HEK293 (cell line): ENCODE data around the gene CACNG7.

Experiments used
- CTCF ChIA-PET: fragments of 350-600 bp; formaldehyde crosslinking; extraction: SDS; loops from one replicate; lab custom pipeline; 2021; ENCODE audit warnings: antibody characterized with exemption; lab: Yijun Ruan, JAX
- POLR2A ChIA-PET: fragments of 300-600 bp; formaldehyde crosslinking; extraction: SDS; loops from one replicate; lab custom pipeline; 2020; ENCODE audit warnings: antibody characterized with exemption, inconsistent platforms; lab: Yijun Ruan, JAX
- H3K27ac ChIP-seq: fragments of 200-500 bp; sonication (Bioruptor generic); 2 replicates; pipeline ENCODE4 v1.5.1; 2014; ENCODE audit warnings: low read depth, low read length, control low read depth, inconsistent platforms; ENCODE audit errors: extremely low read depth
- H3K36me3 ChIP-seq, 2 experiments: fragments of 200-500 bp in 1 of 2; sonication (Bioruptor generic) in 1 of 2; 1 replicate in 1 of 2; 2 replicates in 1 of 2; pipeline ENCODE4 v1.5.1; 2014 to 2017; ENCODE audit warnings: inconsistent platforms in 2 of 2, low read length in 2 of 2; ENCODE audit not compliant: control insufficient read depth in 2 of 2, insufficient read depth in 1 of 2
- H3K4me1 ChIP-seq: fragments of 200-500 bp; sonication (Bioruptor generic); 2 replicates; pipeline ENCODE4 v1.5.1; 2014; ENCODE audit warnings: mild to moderate bottlenecking, low read length, inconsistent platforms; ENCODE audit not compliant: control insufficient read depth, insufficient read depth
- H3K4me3 ChIP-seq: 2 replicates; pipeline ENCODE4 v1.5.1; 2011; ENCODE audit warnings: low read depth, mild to moderate bottlenecking, control low read depth, low read length, moderate library complexity
- H3K9me3 ChIP-seq: fragments of 200-500 bp; sonication (Bioruptor generic); 2 replicates; pipeline ENCODE4 v1.5.1; 2014; ENCODE audit warnings: low read depth, low read length, inconsistent platforms; ENCODE audit not compliant: control insufficient read depth, insufficient read depth
- GFI1B ChIP-seq: fragments of 450-650 bp; formaldehyde crosslinking; IDR thresholded peaks from 2 replicates; pipeline ENCODE4 v1.5.1; 2016; ENCODE audit warnings: missing biosample characterization, missing genetic modification characterization
- GLIS1 ChIP-seq: fragments of 450-650 bp; formaldehyde crosslinking; IDR thresholded peaks from 2 replicates; pipeline ENCODE4 v1.5.1; 2016; ENCODE audit warnings: missing biosample characterization, missing genetic modification characterization
- KLF9 ChIP-seq: fragments of 450-650 bp; formaldehyde crosslinking; IDR thresholded peaks from 2 replicates; pipeline ENCODE4 v1.5.1; 2016; ENCODE audit warnings: missing biosample characterization, missing genetic modification characterization, low read depth
- MEIS1 ChIP-seq: sonication (generic); formaldehyde crosslinking; IDR thresholded peaks from 2 replicates; pipeline ENCODE4 v1.8.1; 2022; ENCODE audit warnings: missing genetic modification reagents, mild to moderate bottlenecking, borderline replicate concordance
- MYNN ChIP-seq: fragments of 450-650 bp; formaldehyde crosslinking; IDR thresholded peaks from 2 replicates; pipeline ENCODE4 v1.5.1; 2016; ENCODE audit warnings: missing biosample characterization, missing genetic modification characterization, borderline replicate concordance
- PBX3 ChIP-seq: sonication (generic); formaldehyde crosslinking; IDR thresholded peaks from 2 replicates; pipeline ENCODE4 v1.8.1; 2022; ENCODE audit warnings: mild to moderate bottlenecking, moderate library complexity, missing genetic modification reagents
- SCRT2 ChIP-seq: fragments of 450-650 bp; formaldehyde crosslinking; IDR thresholded peaks from 2 replicates; pipeline ENCODE4 v1.5.1; 2016; ENCODE audit warnings: missing biosample characterization, missing genetic modification characterization
- SP2 ChIP-seq: fragments of 450-650 bp; formaldehyde crosslinking; IDR thresholded peaks from 2 replicates; pipeline ENCODE4 v1.5.1; 2016; ENCODE audit warnings: missing biosample characterization, missing genetic modification characterization
- SP7 ChIP-seq: fragments of 450-650 bp; formaldehyde crosslinking; IDR thresholded peaks from 2 replicates; pipeline ENCODE4 v1.5.1; 2016; ENCODE audit warnings: missing biosample characterization, missing genetic modification characterization
- TCF7L2 ChIP-seq: IDR thresholded peaks from 2 replicates; pipeline ENCODE4 v1.6.1; 2011; ENCODE audit warnings: low read depth, mild to moderate bottlenecking, inconsistent platforms, low read length, moderate library complexity, borderline replicate concordance
- ZBTB20 ChIP-seq: fragments of 450-650 bp; formaldehyde crosslinking; IDR thresholded peaks from 2 replicates; pipeline ENCODE4 v1.5.1; 2016; ENCODE audit warnings: missing biosample characterization, missing genetic modification characterization
- ZBTB44 ChIP-seq: fragments of 450-650 bp; IDR thresholded peaks from 2 replicates; pipeline ENCODE4 v1.5.1; 2018; ENCODE audit warnings: missing biosample characterization, mild to moderate bottlenecking, missing genetic modification characterization
- ZEB2 ChIP-seq: fragments of 450-650 bp; formaldehyde crosslinking; IDR thresholded peaks from 2 replicates; pipeline ENCODE4 v1.5.1; 2016; ENCODE audit warnings: missing biosample characterization, missing genetic modification characterization
- ZNF138 ChIP-seq: fragments of 450-650 bp; formaldehyde crosslinking; IDR thresholded peaks from 2 replicates; pipeline ENCODE4 v1.5.1; 2016; ENCODE audit warnings: missing biosample characterization, missing genetic modification characterization, borderline replicate concordance
- ZNF223 ChIP-seq: fragments of 450-650 bp; formaldehyde crosslinking; IDR thresholded peaks from 2 replicates; pipeline ENCODE4 v1.5.1; 2016; ENCODE audit warnings: missing biosample characterization, missing genetic modification characterization
- ZNF248 ChIP-seq: fragments of 450-650 bp; formaldehyde crosslinking; IDR thresholded peaks from 2 replicates; pipeline ENCODE4 v1.5.1; 2017; ENCODE audit warnings: missing biosample characterization, missing genetic modification characterization
- ZNF335 ChIP-seq: fragments of 450-650 bp; formaldehyde crosslinking; conservative IDR thresholded peaks from 2 replicates; pipeline ENCODE4 v1.5.1; 2016; ENCODE audit warnings: missing biosample characterization, missing genetic modification characterization
- ZNF416 ChIP-seq: fragments of 450-650 bp; formaldehyde crosslinking; IDR thresholded peaks from 2 replicates; pipeline ENCODE4 v1.5.1; 2016; ENCODE audit warnings: missing biosample characterization, missing genetic modification characterization
- ZNF510 ChIP-seq: fragments of 450-650 bp; formaldehyde crosslinking; IDR thresholded peaks from 2 replicates; pipeline ENCODE4 v1.5.1; 2018; ENCODE audit warnings: mild to moderate bottlenecking, missing genetic modification characterization, missing biosample characterization; ENCODE audit not compliant: insufficient replicate concordance
- ZNF544 ChIP-seq: fragments of 450-650 bp; formaldehyde crosslinking; IDR thresholded peaks from 2 replicates; pipeline ENCODE4 v1.5.0; 2017; ENCODE audit warnings: missing biosample characterization, missing genetic modification characterization
- ZNF555 ChIP-seq: fragments of 450-650 bp; formaldehyde crosslinking; conservative IDR thresholded peaks from 2 replicates; pipeline ENCODE4 v1.5.1; 2017; ENCODE audit warnings: missing biosample characterization, mild to moderate bottlenecking, missing genetic modification characterization, inconsistent platforms
- ZNF596 ChIP-seq: fragments of 450-650 bp; IDR thresholded peaks from 2 replicates; pipeline ENCODE4 v1.5.0; 2018; ENCODE audit warnings: missing biosample characterization, mild to moderate bottlenecking, missing genetic modification characterization, moderate library complexity
- ZNF654 ChIP-seq: fragments of 450-650 bp; formaldehyde crosslinking; IDR thresholded peaks from 2 replicates; pipeline ENCODE4 v1.5.1; 2016; ENCODE audit warnings: low read depth, missing biosample characterization, missing genetic modification characterization
- ZNF670 ChIP-seq: fragments of 450-650 bp; formaldehyde crosslinking; IDR thresholded peaks from 2 replicates; pipeline ENCODE4 v1.5.1; 2016; ENCODE audit warnings: missing biosample characterization, missing genetic modification characterization, low read depth
- ZNF785 ChIP-seq: fragments of 450-650 bp; formaldehyde crosslinking; IDR thresholded peaks from 2 replicates; pipeline ENCODE4 v1.5.1; 2016; ENCODE audit warnings: missing biosample characterization, missing genetic modification characterization
- ZSCAN16 ChIP-seq: fragments of 450-650 bp; formaldehyde crosslinking; IDR thresholded peaks from 2 replicates; pipeline ENCODE4 v1.5.1; 2016; ENCODE audit warnings: missing biosample characterization, missing genetic modification characterization
- ZSCAN30 ChIP-seq: fragments of 450-650 bp; IDR thresholded peaks from 2 replicates; pipeline ENCODE4 v1.5.1; 2018; ENCODE audit warnings: missing biosample characterization, mild to moderate bottlenecking, missing genetic modification characterization, moderate library complexity
- TF ChIP-seq, protein P1 (sequence below): fragments of 450-650 bp; formaldehyde crosslinking; IDR thresholded peaks from 2 replicates; pipeline ENCODE4 v1.5.1; 2017; ENCODE audit warnings: missing biosample characterization, missing genetic modification characterization
- TF ChIP-seq, protein P2 (sequence below): fragments of 450-650 bp; formaldehyde crosslinking; IDR thresholded peaks from 2 replicates; pipeline ENCODE4 v1.5.1; 2017; ENCODE audit warnings: missing biosample characterization, missing genetic modification characterization
- TF ChIP-seq, protein P3 (sequence below): fragments of 450-650 bp; formaldehyde crosslinking; IDR thresholded peaks from 2 replicates; pipeline ENCODE4 v1.5.1; 2016; ENCODE audit warnings: missing biosample characterization, missing genetic modification characterization

Gene CACNG7

DNA sequence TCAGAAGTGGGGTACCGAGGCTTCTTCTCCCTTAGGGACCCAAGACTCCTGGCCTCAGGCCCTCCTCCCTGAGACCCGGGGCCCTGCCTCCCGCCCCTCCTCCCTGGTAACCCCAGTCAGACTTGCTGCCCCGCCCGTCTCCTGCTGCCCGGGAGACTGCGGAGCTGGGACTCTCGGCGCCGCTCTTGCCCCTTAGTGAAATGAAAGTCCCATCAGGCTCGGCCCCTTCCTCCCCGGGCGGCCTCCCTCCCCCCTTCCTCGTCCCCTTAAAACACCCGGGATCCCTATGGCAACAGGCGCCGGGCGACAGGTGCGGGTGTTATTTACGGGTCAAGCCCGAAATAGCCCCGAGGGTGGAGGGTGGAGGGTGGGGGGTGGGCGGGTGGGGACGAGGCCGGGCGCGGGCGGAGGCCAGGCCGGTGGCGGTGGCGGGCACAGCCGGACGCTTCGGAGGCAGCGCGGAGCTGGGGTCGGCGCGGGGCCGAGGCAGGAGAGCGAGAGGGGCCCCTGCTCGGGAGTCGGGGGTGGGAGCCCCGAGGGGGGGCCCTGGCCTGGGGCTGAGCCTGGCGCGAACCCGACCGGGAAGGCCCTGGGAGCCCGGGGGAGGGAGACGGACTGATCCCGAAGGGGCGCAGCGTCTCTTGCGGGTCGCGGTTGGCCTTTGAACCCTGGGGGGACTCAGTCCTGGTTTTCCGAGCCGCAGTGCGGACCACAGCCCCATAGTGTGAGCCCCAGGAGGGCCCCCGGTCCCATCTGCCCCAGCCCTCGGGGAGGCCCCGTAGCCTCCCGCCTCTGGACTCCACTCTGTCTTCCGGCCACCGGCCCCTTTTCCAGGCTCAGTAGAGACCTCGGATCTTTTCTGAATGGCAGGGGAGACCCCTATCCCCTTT lies 82.4 kb downstream of the CACNG7 start, which contains the start of gene CACNG6:
Gene CACNG6 (plus strand): TSS at position 414 of the 890 bp plus-strand sequence. CDS start 1,241 bp downstream, outside the sequence.
- CTCF ChIA-PET = no interaction called here
- no peaks in the 10 kb centered on the region for H3K9me3 ChIP-seq
- POLR2A ChIA-PET = interaction anchor here (1.3 kb wide), 2 partner anchors 10 to 11 kb away, joined by 3 to 7 read pairs; no protein-coding TSS in a partner anchor
- no peaks in the 10 kb centered on the region for H3K36me3 ChIP-seq
- H3K4me3 ChIP-seq = peak within 1 kb of the TSS; percentile 42
- H3K4me1 ChIP-seq = no peaks in the 10 kb centered on the region
- no peak within 1 kb of the TSS for H3K27ac ChIP-seq
- no peak for TF ChIP-seq ZNF670 (tag by site-specific recombination)
- no peak for TF ChIP-seq ZNF785 (tag by site-specific recombination)
- TF ChIP-seq TCF7L2 = no peak
- peak; percentile 46 for TF ChIP-seq GLIS1
- no peak for TF ChIP-seq ZNF544
- TF ChIP-seq SCRT2 (tag by site-specific recombination) = peak; percentile 52; the same call in 1 of the 2 replicates
- no peak for TF ChIP-seq ZNF510
- TF ChIP-seq, protein P1, sequence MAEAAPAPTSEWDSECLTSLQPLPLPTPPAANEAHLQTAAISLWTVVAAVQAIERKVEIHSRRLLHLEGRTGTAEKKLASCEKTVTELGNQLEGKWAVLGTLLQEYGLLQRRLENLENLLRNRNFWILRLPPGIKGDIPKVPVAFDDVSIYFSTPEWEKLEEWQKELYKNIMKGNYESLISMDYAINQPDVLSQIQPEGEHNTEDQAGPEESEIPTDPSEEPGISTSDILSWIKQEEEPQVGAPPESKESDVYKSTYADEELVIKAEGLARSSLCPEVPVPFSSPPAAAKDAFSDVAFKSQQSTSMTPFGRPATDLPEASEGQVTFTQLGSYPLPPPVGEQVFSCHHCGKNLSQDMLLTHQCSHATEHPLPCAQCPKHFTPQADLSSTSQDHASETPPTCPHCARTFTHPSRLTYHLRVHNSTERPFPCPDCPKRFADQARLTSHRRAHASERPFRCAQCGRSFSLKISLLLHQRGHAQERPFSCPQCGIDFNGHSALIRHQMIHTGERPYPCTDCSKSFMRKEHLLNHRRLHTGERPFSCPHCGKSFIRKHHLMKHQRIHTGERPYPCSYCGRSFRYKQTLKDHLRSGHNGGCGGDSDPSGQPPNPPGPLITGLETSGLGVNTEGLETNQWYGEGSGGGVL = peak; percentile 26
- TF ChIP-seq ZSCAN30 (tag by site-specific recombination) = no peak
- TF ChIP-seq ZNF654 (tag by site-specific recombination) = no peak
- TF ChIP-seq SP2 (tag by site-specific recombination) = peak; percentile 61
- TF ChIP-seq ZNF555 = no peak
- no peak for TF ChIP-seq ZNF596
- TF ChIP-seq MEIS1 (CRISPR knock-in tag) = no peak
- TF ChIP-seq ZNF138 (tag by site-specific recombination) = no peak
- TF ChIP-seq ZNF223 (tag by site-specific recombination) = no peak
- no peak for TF ChIP-seq PBX3 (CRISPR knock-in tag)
- TF ChIP-seq SP7 = no peak
- TF ChIP-seq ZNF335 = peak; percentile 72
- no peak for TF ChIP-seq KLF9
- TF ChIP-seq ZBTB20 (tag by site-specific recombination) = peak; percentile 88
- TF ChIP-seq ZSCAN16 (tag by site-specific recombination) = no peak
- TF ChIP-seq, protein P2, sequence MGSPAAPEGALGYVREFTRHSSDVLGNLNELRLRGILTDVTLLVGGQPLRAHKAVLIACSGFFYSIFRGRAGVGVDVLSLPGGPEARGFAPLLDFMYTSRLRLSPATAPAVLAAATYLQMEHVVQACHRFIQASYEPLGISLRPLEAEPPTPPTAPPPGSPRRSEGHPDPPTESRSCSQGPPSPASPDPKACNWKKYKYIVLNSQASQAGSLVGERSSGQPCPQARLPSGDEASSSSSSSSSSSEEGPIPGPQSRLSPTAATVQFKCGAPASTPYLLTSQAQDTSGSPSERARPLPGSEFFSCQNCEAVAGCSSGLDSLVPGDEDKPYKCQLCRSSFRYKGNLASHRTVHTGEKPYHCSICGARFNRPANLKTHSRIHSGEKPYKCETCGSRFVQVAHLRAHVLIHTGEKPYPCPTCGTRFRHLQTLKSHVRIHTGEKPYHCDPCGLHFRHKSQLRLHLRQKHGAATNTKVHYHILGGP (tag by site-specific recombination) = no peak
- TF ChIP-seq, protein P3, sequence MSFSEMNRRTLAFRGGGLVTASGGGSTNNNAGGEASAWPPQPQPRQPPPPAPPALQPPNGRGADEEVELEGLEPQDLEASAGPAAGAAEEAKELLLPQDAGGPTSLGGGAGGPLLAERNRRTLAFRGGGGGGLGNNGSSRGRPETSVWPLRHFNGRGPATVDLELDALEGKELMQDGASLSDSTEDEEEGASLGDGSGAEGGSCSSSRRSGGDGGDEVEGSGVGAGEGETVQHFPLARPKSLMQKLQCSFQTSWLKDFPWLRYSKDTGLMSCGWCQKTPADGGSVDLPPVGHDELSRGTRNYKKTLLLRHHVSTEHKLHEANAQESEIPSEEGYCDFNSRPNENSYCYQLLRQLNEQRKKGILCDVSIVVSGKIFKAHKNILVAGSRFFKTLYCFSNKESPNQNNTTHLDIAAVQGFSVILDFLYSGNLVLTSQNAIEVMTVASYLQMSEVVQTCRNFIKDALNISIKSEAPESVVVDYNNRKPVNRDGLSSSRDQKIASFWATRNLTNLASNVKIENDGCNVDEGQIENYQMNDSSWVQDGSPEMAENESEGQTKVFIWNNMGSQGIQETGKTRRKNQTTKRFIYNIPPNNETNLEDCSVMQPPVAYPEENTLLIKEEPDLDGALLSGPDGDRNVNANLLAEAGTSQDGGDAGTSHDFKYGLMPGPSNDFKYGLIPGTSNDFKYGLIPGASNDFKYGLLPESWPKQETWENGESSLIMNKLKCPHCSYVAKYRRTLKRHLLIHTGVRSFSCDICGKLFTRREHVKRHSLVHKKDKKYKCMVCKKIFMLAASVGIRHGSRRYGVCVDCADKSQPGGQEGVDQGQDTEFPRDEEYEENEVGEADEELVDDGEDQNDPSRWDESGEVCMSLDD = peak; percentile 23; the same call in 1 of the 2 replicates
- TF ChIP-seq ZBTB44 (tag by site-specific recombination) = no peak
- TF ChIP-seq ZNF416 (tag by site-specific recombination) = no peak
- no peak for TF ChIP-seq ZEB2
- no peak for TF ChIP-seq MYNN (tag by site-specific recombination)
- no peak for TF ChIP-seq GFI1B (tag by site-specific recombination)
- TF ChIP-seq ZNF248 (tag by site-specific recombination) = no peak
